ENCODE results near the gene SLC31A1. TPM values are rescaled to one million over a fixed set of nuclear protein-coding genes. Genes with fewer than 3 reads are reported as not detected.

Gene SLC31A1
- total and polyA plus RNA-seq, 2 experiments from 2014 or later, result 15.0 to 32.1 TPM

DNA sequence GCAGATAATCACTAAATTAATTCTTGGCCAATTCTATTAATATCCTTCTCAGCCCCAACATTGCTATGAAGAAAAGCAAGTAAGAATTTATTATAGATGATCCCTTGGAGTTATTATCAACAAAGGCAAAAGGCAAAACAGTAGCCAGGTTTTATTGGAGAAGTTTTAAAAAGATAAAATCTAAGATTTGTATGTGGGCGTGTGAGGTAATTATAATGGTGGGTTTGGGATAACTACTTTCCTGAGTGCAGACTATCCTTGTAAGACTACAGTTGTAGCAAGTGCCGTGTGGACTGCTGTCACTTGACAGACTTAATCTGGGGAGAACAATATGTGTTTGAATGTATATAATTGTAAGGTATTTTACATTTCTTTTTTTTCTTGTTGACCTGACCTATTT is 23.2 kb downstream of the SLC31A1 start:
- Histone ChIP-seq H3K27ac (ENCODE audit: low read depth) (no peak overlapping the region), H3K9me2 (ENCODE audit: insufficient read depth) (no peaks in the 10 kb centered on the region), H4K20me1 (replicated peaks; ENCODE audit: insufficient read depth) (peaks cover 17% of the 10 kb centered on the region; the same call in 1 of the 2 replicates), H3K4me3 (no peak overlapping the region), H3F3A (replicated peaks; ENCODE audit: low read depth) (no peaks in the 10 kb centered on the region), H3K4me1 (ENCODE audit: insufficient read depth) (no peaks in the 10 kb centered on the region), H3K36me3 (ENCODE audit: insufficient read depth) (no peaks in the 10 kb centered on the region), H2AFZ (no peak overlapping the region), H3K4me2 (no peak overlapping the region), H3K79me2 (replicated peaks; ENCODE audit: insufficient read depth) (no peaks in the 10 kb centered on the region), H3K27me3 (ENCODE audit: insufficient read depth) (no peaks in the 10 kb centered on the region)
- no peak for ATAC-seq
- Mint-ChIP-seq H3K27ac (no peak overlapping the region), H3K36me3 (ENCODE audit: low read depth) (peaks cover 13% of the 10 kb centered on the region), H3K4me3 (no peak overlapping the region), H3K4me1 (no peaks in the 10 kb centered on the region; the same call in 2 of the 3 replicates), H3K9me3 (peaks cover 6% of the 10 kb centered on the region; the same call in 2 of the 3 replicates), H3K27me3 (ENCODE audit: insufficient read depth, low read depth, poor library complexity) (peaks cover 3% of the 10 kb centered on the region)
- DNase-seq (ENCODE audit: low spot score), result no peak
- TF ChIP-seq JUNB (IDR thresholded peaks at IDR 0.05; ENCODE audit: unreplicated experiment), result no peak
- TF ChIP-seq EZH2phosphoT487 (IDR thresholded peaks at IDR 0.05; ENCODE audit: unreplicated experiment), result no peak
- TF ChIP-seq POLR2AphosphoS5 (IDR thresholded peaks at IDR 0.05; ENCODE audit: low read depth), result no peak
- TF ChIP-seq, protein P1, sequence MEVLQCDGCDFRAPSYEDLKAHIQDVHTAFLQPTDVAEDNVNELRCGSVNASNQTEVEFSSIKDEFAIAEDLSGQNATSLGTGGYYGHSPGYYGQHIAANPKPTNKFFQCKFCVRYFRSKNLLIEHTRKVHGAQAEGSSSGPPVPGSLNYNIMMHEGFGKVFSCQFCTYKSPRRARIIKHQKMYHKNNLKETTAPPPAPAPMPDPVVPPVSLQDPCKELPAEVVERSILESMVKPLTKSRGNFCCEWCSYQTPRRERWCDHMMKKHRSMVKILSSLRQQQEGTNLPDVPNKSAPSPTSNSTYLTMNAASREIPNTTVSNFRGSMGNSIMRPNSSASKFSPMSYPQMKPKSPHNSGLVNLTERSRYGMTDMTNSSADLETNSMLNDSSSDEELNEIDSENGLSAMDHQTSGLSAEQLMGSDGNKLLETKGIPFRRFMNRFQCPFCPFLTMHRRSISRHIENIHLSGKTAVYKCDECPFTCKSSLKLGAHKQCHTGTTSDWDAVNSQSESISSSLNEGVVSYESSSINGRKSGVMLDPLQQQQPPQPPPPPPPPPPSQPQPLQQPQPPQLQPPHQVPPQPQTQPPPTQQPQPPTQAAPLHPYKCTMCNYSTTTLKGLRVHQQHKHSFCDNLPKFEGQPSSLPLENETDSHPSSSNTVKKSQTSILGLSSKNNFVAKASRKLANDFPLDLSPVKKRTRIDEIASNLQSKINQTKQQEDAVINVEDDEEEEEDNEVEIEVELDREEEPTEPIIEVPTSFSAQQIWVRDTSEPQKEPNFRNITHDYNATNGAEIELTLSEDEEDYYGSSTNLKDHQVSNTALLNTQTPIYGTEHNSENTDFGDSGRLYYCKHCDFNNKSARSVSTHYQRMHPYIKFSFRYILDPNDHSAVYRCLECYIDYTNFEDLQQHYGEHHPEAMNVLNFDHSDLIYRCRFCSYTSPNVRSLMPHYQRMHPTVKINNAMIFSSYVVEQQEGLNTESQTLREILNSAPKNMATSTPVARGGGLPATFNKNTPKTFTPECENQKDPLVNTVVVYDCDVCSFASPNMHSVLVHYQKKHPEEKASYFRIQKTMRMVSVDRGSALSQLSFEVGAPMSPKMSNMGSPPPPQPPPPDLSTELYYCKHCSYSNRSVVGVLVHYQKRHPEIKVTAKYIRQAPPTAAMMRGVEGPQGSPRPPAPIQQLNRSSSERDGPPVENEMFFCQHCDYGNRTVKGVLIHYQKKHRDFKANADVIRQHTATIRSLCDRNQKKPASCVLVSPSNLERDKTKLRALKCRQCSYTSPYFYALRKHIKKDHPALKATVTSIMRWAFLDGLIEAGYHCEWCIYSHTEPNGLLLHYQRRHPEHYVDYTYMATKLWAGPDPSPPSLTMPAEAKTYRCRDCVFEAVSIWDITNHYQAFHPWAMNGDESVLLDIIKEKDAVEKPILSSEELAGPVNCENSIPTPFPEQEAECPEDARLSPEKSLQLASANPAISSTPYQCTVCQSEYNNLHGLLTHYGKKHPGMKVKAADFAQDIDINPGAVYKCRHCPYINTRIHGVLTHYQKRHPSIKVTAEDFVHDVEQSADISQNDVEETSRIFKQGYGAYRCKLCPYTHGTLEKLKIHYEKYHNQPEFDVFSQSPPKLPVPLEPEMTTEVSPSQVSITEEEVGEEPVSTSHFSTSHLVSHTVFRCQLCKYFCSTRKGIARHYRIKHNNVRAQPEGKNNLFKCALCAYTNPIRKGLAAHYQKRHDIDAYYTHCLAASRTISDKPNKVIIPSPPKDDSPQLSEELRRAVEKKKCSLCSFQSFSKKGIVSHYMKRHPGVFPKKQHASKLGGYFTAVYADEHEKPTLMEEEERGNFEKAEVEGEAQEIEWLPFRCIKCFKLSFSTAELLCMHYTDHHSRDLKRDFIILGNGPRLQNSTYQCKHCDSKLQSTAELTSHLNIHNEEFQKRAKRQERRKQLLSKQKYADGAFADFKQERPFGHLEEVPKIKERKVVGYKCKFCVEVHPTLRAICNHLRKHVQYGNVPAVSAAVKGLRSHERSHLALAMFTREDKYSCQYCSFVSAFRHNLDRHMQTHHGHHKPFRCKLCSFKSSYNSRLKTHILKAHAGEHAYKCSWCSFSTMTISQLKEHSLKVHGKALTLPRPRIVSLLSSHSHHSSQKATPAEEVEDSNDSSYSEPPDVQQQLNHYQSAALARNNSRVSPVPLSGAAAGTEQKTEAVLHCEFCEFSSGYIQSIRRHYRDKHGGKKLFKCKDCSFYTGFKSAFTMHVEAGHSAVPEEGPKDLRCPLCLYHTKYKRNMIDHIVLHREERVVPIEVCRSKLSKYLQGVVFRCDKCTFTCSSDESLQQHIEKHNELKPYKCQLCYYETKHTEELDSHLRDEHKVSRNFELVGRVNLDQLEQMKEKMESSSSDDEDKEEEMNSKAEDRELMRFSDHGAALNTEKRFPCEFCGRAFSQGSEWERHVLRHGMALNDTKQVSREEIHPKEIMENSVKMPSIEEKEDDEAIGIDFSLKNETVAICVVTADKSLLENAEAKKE (CRISPR knock-in tag; IDR thresholded peaks at IDR 0.05), result no peak
- TF ChIP-seq STAT1 (IDR thresholded peaks at IDR 0.05; ENCODE audit: unreplicated experiment), result no peak
- TF ChIP-seq ZNF114 (CRISPR knock-in tag; IDR thresholded peaks at IDR 0.05), result no peak

DNA sequence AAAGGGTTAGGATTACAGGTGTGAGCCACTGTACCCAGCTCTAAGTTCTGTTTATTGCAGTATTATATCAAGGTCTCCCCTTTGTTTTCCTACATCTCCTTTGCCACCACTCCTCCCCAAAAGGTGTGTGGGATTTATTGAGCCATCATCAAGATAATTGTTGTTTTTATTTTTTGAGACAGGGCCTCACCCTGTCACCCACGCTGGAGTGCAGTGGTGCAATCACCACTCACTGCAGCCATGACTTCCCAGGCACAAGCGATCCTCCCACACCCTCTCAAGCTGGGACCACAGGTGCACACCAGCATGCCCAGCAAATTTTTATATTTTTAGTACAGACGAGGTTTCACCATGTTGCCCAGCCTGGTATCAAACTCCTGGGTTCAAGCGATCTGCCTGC is 24.6 kb downstream of the SLC31A1 start:
- Histone ChIP-seq H3K4me2 (no peak overlapping the region), H4K20me1 (replicated peaks; ENCODE audit: insufficient read depth) (peaks cover 17% of the 10 kb centered on the region; the same call in 1 of the 2 replicates), H3F3A (replicated peaks; ENCODE audit: low read depth) (no peaks in the 10 kb centered on the region), H3K4me1 (ENCODE audit: insufficient read depth) (no peaks in the 10 kb centered on the region), H2AFZ (no peak overlapping the region), H3K36me3 (ENCODE audit: insufficient read depth) (no peaks in the 10 kb centered on the region), H3K27me3 (ENCODE audit: insufficient read depth) (no peaks in the 10 kb centered on the region), H3K9me2 (ENCODE audit: insufficient read depth) (no peaks in the 10 kb centered on the region), H3K27ac (ENCODE audit: low read depth) (no peak overlapping the region), H3K4me3 (no peak overlapping the region), H3K79me2 (replicated peaks; ENCODE audit: insufficient read depth) (no peaks in the 10 kb centered on the region)
- peaks cover 3% of the 10 kb centered on the region for H3K27me3 Mint-ChIP-seq (ENCODE audit: insufficient read depth, low read depth, poor library complexity)
- no peaks in the 10 kb centered on the region; the same call in 2 of the 3 replicates for H3K4me1 Mint-ChIP-seq
- peak overlapping the region; percentile 71; the same call in 1 of the 2 replicates for H3K27ac Mint-ChIP-seq
- peaks cover 18% of the 10 kb centered on the region for H3K36me3 Mint-ChIP-seq (ENCODE audit: low read depth)
- no peak overlapping the region for H3K4me3 Mint-ChIP-seq
- ATAC-seq (no peak), DNase-seq (ENCODE audit: low spot score) (no peak)
- H3K9me3 Mint-ChIP-seq, result peaks cover 9% of the 10 kb centered on the region; the same call in 2 of the 3 replicates
- TF ChIP-seq, protein P2, sequence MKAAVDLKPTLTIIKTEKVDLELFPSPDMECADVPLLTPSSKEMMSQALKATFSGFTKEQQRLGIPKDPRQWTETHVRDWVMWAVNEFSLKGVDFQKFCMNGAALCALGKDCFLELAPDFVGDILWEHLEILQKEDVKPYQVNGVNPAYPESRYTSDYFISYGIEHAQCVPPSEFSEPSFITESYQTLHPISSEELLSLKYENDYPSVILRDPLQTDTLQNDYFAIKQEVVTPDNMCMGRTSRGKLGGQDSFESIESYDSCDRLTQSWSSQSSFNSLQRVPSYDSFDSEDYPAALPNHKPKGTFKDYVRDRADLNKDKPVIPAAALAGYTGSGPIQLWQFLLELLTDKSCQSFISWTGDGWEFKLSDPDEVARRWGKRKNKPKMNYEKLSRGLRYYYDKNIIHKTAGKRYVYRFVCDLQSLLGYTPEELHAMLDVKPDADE (IDR thresholded peaks at IDR 0.05), result no peak
- TF ChIP-seq CREB1 (CRISPR knock-in tag; IDR thresholded peaks at IDR 0.05; ENCODE audit: low read depth) (no peak), NANOG (IDR thresholded peaks at IDR 0.05; ENCODE audit: borderline replicate concordance) (no peak), EZH2phosphoT487 (IDR thresholded peaks at IDR 0.05; ENCODE audit: unreplicated experiment) (no peak), STAT1 (IDR thresholded peaks at IDR 0.05; ENCODE audit: unreplicated experiment) (no peak)
- TF ChIP-seq, protein P3, sequence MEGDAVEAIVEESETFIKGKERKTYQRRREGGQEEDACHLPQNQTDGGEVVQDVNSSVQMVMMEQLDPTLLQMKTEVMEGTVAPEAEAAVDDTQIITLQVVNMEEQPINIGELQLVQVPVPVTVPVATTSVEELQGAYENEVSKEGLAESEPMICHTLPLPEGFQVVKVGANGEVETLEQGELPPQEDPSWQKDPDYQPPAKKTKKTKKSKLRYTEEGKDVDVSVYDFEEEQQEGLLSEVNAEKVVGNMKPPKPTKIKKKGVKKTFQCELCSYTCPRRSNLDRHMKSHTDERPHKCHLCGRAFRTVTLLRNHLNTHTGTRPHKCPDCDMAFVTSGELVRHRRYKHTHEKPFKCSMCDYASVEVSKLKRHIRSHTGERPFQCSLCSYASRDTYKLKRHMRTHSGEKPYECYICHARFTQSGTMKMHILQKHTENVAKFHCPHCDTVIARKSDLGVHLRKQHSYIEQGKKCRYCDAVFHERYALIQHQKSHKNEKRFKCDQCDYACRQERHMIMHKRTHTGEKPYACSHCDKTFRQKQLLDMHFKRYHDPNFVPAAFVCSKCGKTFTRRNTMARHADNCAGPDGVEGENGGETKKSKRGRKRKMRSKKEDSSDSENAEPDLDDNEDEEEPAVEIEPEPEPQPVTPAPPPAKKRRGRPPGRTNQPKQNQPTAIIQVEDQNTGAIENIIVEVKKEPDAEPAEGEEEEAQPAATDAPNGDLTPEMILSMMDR (conservative IDR thresholded peaks at IDR 0.05; ENCODE audit: low read depth in 2 of 2), result no peak

Data from GM23338 (cell line).